ENCODE data around the gene HUWE1.
"Not testable (repeated sequence)": the region's sequence is repeated elsewhere in the genome, so short reads cannot be mapped to it uniquely, and the experiment has no call there.

Gene HUWE1

DNA sequence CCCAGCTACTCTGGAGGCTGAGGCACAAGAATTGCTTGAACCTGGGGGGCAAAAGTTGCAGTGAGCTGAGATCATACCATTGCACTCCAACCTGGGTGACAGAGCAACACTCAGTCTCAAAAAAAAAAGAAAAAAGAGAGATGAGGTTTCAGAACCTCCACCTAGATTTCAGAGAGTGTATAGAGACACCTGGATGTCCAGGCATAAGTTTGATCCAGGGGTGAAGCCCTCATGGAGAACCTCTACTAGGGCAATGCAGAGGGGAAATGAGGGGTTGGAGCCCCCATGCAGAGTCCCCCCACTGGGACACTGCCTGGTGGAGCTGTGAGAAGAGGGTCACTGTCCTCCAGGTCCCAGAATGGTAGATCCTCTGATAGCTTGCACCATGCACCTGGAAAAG lies 159.5 kb downstream of the HUWE1 start:
- no peak for DNase-seq (ENCODE audit: low spot score)

DNA sequence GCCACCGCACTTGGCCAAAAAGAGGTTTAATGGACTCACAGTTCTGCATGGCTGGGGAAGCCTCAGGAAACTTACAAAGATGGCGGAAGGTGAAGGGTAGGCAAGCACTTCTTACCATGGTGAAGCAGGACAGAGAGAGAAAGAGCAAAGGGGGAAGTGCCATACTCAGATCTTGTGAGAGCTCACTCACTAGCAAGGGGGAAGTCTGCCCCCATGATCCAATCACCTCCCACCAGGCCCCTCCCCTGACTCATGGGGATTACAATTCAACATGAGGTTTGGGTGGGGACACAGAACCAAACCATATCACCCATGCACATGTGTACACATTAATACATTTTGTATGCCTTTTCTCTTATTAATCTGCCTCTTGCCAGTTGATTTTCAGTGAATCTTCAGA lies 175.2 kb downstream of the HUWE1 start:
- DNase-seq (ENCODE audit: low spot score), result no peak

DNA sequence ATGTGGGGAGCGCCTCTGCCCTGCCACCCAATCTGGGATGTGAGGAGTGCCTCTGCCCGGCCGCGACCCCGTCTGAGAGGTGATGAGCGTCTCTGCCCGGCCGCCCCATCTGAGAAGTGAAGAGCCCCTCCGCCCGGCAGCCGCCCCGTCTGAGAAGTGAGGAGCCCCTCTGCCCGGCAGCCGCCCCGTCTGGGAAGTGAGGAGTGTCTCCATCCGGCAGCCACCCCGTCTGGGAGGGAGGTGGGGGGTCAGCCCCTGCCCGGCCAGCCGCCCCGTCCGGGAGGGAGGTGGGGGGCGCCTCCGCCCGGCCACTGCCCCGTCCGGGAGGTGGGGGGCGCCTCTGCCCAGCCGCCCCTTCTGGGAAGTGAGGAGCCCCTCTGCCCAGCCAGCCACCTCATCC lies 182.5 kb downstream of the HUWE1 start:
- DNase-seq (ENCODE audit: low spot score), result not testable (repeated sequence)

DNA sequence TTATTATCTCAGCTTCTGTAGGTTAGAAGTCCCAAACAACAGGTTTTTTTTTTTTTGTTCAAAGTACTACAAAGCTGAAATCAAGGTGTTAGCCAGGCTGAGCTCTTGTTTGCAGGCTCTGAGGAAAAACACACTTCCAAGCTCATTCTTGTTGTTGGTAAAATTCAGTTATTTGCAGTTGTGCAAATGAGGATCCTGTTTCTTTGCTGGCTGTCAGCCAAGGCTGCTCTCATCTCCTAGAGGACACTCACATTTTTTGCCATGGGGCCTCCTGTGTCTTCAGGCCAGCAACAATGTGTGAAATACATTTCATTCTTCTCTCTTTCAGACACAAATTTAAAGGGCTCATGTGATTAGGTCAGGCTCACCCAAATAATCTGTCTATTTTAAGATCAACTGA lies 192.1 kb downstream of the HUWE1 start:
- DNase-seq (ENCODE audit: low spot score), result no peak

DNA sequence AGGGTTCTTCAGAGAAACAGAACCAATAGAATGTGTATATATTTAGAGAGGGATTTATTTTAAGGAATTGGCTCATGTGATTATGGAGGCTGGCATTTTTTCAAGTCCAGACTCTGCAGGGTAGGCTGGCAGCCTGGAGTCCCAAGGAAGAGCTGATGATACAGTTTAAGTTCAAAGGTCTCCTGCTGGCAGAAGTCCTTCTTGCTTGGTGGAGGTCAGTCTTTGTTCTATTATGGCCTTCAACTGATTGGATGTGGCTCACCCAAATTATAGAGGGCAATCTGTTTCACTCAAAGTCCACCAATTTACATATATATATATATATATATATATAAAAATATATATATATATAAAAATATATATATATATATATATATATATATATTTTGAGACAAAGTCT lies 200.2 kb downstream of the HUWE1 start:
- no peak for DNase-seq (ENCODE audit: low spot score)

DNA sequence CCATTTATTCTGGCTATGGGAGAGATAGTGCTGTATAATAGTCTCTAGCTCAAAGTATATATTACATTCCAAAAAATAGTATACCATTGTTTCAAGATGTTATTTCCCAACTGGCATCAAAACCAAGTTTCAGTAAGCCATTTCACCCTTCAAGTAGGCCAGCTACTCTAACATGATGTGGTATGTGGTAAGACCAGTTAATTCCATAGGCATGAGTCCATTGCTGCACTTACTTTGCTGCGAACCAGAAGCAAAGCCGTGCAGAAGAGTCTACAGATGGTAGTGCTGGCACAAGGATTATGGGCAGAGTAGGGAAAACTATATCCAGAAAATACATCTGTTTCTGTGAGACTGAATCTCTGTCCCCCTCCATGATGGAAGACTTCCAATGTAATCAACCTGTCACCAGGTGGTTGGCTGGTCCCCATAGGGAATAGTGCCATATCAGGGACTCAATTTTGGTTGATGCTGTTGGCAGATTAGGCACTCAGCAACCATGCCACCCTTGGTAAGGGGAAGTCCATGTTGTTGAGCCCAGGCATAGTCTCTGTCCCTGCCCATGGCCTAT lies 202.6 kb downstream of the HUWE1 start:
- DNase-seq (ENCODE audit: low spot score), result no peak

DNA sequence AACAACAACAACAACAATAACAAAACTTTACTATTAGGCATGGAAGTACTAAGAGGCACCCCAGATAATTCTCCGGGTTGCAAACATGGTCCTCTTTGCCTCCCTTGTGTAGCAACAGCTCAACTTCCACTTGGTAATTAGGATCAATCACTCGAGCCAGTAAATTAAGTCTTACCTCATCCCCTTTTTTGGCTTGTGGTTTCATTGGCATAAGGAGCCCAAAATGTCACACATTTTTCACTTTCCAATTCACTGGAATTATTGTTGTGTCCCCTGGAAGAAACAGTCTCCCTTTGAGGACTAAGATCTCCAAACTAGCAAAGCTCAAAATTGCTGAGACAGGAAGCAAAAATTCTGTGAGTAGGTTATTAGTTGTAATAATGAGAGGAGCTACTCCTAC lies 203.1 kb downstream of the HUWE1 start:
- no peak for DNase-seq (ENCODE audit: low spot score)

Data from CD4-positive, alpha-beta T cell treated with Interleukin-6 at 100 ng/mL for 8 hours (primary cell).